Vagina (tissue), 2 donors: ENCODE data around the gene ATIC.

Experiments used
- CTCF ChIP-seq, 3 experiments: fragments of 450-650 bp in 2 of 3; fragments of 200-600 bp in 1 of 3; sonication (generic) in 1 of 3; IDR thresholded peaks; one replicate each; pipeline ENCODE4 v1.5.1; 2017 to 2019; ENCODE audit warnings: antibody characterized with exemption in 3 of 3, mild to moderate bottlenecking in 2 of 3, moderate library complexity in 2 of 3
- POLR2A ChIP-seq, 2 donors: fragments of 450-650 bp; IDR thresholded peaks; one replicate each; pipeline ENCODE4 v1.6.1; 2017; ENCODE audit warnings: antibody characterized with exemption in 2 of 2, mild to moderate bottlenecking in 2 of 2, moderate library complexity in 2 of 2
- POLR2AphosphoS5 ChIP-seq, 2 donors: sonication (generic); formaldehyde crosslinking; IDR thresholded peaks; one replicate each; pipeline ENCODE4 v1.9.0; 2017; ENCODE audit warnings: antibody characterized with exemption in 2 of 2, mild to moderate bottlenecking in 2 of 2, low read depth in 1 of 2; ENCODE audit not compliant: insufficient read depth in 1 of 2

GRCh38 chr2:215328066-215328465 is 16.2 kb downstream of the ATIC start:
- TF ChIP-seq POLR2A (IDR thresholded peaks at IDR 0.05) (no peak), CTCF (IDR thresholded peaks at IDR 0.05) (no peak), POLR2AphosphoS5 (IDR thresholded peaks at IDR 0.05; ENCODE audit: insufficient read depth in 1 of 2, low read depth in 1 of 2) (no peak)
